Posterior vena cava (tissue), 2 donors: ENCODE data around the gene RASGRP2. TPM values are rescaled to one million over a fixed set of nuclear protein-coding genes. Genes with fewer than 3 reads are reported as not detected.

ENCODE experiments used
- DNase-seq: peaks from one replicate; pipeline ENCODE4 v3.0.0-alpha.2; 2020; ENCODE audit warnings: low spot score
- intact Hi-C, 2 donors: fragments of 100-400 bp; cut with DNase I; formaldehyde crosslinking; loops; one replicate each; pipeline versions ENCODE4 v1.14.1 to v1.14.2; 2022 to 2023
- total RNA-seq, 2 donors: library from RNA; stranded (reverse); fragmentation: NEBNext Ultra II Directional; extraction: Animal tissue kit (Norgen Biotek cat#: 25700); gene quantifications; one replicate each; pipeline ENCODE4 v1.2.1, GENCODE V29; 2021
- donor health status: DM: yes; HTN: yes; CAD: no.
- donor health status: DM: yes; HTN: yes; CAD: no.

The RASGRP2 gene
- total RNA-seq, 2 donors from 2014 or later, result 41.3 to 49.6 TPM

- DNase-seq, result peak; percentile 61
- intact Hi-C loops, result no loop called here
Measured at GRCh38 chr11:64724863-64725532, 18.9 kb downstream of the RASGRP2 start.

GRCh38 chr11:64723907-64724862 lies 19.8 kb downstream of the RASGRP2 start:
- DNase-seq, result peak; percentile 75
- intact Hi-C loops, result no loop called here

DNA sequence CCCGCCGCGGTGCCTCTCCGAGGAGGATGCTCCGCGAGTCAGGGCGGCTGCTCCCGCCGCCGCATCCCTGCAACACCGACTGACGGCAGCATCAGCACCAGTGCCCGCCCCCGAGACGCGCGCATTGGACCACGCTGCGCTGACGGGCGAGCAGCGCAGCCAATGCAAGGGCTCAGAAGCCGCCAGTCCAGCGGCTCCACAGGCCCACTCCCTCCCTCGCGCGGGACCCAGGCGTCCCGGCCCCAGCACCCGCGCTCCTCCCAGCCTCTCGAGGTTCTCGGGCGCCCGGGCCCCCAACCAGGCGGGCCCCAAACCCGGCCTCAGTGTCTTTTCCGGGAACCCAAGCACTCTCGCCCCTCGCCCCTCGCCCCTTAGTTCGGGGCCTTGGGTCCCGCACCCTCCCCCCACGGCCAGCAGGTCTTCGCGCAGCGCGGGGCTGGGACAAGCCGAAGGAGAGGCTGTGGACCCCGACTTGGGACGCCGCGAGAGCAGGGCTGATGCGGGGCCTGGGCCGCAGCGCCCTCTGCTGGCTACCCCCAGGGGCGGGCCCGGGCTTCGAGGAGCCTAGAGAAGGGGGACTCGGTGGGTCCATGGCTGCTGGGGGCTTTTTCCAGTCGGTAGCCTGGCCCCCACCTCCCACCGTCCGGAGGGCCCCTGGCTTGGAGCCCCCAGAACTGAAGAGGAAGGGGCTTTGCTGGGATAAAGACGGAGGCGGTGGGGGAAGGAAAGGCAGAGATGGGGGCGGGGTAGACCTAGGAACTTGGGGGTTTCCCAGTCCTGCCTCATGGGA lies 20.6 kb downstream of the RASGRP2 start, which contains the start of gene NRXN2:
Gene NRXN2 (minus strand): TSS at position 81 of the 790 bp plus-strand sequence. CDS start 9,498 bp downstream, outside the sequence.
- intact Hi-C loops, result no loop called here
- DNase-seq, result peak; percentile 95

DNA sequence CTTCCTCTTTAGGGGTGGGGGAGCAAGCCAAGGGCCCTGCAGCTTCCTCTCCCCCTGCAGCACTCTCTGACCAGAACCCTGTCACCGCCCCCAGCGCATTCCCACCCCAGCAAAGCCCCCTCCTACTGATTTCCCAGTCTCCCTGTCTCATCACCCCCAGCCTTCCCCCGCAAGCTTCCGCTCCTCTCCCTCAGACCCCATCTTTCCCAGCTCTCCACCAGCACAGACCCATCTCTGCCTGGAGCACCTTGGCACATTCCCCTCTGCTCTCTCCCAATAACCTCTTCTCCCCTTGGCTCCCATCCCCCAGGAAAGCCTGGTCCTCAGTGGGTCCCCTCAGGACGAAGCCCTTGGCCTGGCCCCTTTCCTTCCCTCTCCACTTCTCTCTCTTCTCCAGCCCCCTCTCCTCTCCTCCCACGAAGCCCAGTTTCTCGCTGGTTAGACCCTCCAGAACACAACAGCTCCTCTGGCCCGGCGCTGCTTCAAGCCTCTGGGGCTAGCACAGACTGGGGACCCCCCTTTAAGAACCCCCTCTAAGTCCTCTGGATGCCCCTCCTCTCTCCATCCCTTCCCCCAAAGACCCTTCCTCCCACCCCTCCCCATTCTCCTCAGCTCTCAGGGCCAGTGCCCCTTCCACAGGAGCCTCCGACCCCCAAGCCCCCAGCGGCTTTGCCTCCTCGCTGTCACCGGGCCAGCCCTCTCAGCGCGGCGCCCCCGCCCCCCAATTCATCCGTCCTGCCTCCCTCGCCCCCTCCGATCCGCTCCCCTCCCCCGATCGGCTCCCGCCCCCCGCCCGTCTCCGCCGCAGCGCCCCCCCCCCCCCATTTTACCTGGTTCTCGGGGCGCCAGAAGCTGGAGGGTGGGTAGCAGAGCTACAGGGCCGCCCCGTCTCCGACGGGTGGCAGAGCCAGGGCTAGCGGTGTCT lies 21.5 kb downstream of the RASGRP2 start:
- peak; percentile 76 for DNase-seq
- intact Hi-C loops, result no loop called here

DNA sequence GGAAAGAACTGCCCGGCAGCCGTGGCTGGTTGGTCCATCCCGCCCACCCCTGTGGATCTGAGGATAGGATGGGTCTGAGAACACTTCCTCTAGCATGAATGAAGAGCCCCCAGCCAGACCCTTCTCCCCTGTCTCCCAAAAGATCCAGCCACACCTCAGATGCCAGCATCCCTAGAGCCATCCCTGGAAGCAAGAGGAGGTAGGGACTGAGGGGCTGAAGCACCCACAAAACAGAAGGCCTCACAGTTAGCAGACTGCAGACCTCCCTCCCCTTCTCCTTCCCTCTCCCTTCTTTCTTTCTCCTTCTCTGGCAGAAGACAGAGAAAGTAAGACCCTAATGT lies 22.6 kb downstream of the RASGRP2 start:
- no peak for DNase-seq
- intact Hi-C loops, result no loop called here

DNA sequence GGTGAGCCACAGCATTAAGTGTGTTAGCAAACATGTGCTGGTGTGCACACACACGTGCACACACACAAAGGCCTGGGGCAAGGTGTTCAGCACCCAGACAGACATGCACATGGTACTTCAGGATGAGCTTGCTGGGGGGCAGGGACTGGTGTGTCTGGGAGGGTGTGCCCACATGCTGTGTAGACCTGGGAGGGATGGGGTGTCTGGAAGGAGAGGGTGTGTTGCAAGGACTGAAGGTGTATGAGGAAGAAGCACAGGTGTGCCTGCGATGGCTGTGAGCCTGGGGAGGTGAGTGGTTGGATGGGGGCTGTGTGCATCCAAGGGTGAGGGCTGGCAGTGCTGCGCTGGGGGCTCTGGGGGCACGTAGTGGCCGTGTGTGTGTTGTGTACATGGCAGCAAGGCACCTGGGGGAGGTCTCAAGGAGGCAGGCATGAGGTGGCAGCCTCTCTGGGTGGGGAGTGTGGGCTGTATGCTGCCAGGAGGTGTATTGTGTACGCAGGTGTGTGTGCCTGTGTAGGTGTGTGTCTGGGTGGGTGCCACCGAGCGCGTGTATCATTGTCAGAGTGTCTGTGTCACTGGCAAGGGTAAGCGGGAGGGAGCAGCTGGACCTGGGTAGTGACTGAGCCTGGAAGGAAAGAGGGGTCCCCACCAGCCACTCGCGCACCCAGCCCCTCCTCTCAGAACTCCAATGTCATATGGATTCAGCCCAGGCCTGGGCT lies 23.1 kb downstream of the RASGRP2 start:
- peak; percentile 67 for DNase-seq
- intact Hi-C loops, result no loop called here

- DNase-seq, result no peak
Measured at GRCh38 chr11:64720167-64720566, 23.8 kb downstream of the RASGRP2 start.

DNA sequence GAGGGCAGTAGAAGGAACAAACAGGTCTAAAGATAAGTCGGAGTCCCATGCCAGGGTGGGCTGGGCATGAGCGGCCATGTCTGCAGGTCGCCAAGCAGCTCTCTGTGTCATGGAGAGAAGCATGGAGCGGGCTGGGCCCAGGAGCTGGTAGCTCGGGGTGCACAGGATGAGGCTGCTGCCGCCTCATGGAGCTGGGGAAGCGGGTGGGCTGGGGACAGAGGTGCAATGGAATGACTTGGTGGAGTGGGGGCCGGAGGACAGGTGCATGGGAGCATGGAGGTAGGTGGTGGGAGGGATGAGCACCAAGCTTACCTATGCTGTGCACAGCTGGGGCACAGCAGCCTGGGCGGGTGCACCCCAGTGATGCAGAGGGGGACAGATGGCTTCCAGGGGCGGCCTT lies 24.5 kb downstream of the RASGRP2 start:
- no peak for DNase-seq
- intact Hi-C loops, result no loop called here

More at GRCh38 chr11:64720167-64720566, 23.8 kb downstream of the RASGRP2 start:
- intact Hi-C loops, result no loop called here

DNA sequence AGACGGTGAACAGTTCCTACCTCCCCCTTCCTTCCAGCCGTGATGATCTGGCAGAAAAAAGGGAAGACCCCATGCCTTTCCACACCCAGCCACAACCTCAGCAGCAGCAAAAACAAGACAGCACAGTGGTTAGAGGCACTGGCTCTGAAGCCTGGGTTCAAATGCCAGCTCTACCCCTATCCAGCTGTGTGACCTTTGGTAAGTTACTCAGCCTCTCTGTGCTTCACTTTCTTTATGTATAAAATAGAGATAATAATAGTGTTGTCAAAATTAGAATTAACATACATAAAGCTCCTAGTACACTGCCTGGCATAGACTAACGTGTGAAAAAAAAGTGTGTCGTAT lies 25.2 kb downstream of the RASGRP2 start:
- intact Hi-C loops, result no loop called here
- DNase-seq, result no peak

DNA sequence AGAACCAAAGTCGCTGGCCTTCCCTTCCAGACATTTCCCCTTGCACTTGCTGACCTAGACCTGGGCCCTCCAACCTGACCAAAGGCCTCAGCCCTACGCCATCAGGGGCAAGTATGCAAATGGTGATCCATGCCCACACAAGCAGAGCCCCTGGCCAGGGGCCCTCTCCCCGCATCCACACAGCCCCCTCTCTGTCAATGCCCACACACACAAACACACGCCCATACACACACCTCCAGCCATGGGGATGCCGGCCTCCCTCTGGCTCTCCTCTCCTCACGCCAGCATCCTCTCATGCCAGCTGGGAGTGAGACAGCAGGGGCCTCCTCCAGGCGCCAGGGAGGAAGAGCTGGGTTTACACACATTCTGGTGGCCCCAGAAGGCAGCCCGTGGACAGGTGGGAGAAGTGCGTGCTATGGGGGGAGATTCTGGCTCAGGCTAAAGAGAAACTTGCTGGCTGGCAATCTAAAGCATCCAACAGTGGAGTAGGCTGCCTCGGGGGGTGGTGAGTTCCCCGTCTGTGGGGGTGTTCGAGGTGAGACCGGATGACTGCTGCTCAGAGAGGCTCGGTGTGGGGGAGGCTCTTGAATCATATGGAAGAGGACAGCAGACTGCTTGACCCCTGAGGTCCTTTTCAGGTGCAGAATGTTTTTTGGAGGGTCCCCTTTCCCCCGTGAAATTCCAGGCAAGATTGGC lies 25.7 kb downstream of the RASGRP2 start:
- intact Hi-C loops, result no loop called here
- no peak for DNase-seq

DNA sequence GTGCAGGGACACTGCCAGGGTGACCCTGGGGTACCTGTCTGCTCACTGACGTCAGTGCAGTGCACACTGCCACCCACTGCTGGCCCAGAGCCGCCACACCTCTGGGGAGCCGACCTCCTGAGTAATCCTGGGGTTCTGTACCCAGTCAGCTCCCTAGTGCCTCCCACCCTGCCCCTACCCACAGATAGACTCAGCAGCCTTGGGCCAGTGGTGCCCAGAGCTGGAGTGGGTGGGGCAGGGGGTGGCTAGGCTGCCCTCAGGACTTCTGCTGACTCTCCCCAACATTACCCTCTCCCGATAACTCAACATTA lies 26.7 kb downstream of the RASGRP2 start:
- intact Hi-C loops, result no loop called here
- peak; percentile 46 for DNase-seq

- DNase-seq, result peak; percentile 37
- intact Hi-C loops, result no loop called here
Measured at GRCh38 chr11:64716473-64717267, 27.3 kb downstream of the RASGRP2 start.

DNA sequence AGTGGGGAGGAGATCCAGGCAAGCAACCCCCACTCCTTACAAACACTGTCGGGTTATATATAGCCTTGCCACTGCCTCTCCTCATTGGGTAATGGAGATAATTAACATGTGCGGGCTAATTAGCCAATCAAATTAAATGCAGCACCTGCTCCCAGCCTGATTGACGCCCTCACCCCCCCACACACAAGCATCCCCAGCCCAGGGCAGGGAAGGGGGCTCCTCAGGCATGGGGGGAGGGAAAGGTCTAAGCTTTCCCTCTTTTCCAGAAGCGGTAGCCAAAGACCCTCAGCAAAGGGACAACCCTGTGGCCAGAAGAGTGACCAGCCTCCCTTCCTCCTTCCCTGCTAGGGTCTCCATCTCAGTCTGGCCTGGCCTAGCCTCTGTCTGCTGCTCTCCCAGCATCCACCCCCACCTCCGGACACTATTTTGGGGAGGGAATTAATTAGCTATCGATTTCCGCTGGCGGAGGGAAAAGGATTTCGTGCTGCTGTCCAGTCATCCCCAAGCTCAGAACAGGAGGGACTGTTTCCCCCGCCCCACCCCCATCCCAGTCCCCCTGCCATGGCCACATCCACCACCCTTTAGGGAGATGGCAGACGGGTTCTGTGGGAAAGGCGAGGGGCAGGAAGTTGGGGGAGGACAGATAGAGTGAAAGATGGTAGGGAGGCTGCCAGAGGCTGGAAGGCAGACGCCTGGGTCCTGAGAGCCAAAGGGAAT lies 28.0 kb downstream of the RASGRP2 start:
- intact Hi-C loops, result no loop called here
- DNase-seq, result no peak

DNA sequence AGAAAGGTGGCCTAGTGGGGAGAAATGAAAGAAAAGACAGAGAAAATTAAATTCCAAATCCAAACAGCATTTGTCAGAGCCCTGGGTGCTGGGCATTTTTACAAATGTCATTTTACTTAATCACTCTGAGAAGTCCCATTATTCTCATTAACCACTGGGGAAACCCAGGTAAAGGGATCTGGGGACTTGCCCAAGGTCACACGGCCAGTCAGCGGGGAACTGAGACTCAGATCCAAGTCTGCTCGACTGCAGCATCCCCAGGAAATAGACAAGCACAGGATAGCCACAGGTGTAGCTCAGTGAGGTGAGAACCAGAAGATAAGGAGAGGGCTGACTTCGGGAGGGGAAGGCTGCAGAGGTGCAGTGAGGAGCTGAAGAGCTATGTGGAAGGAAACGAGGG lies 28.8 kb downstream of the RASGRP2 start:
- intact Hi-C loops, result no loop called here
- no peak for DNase-seq

DNA sequence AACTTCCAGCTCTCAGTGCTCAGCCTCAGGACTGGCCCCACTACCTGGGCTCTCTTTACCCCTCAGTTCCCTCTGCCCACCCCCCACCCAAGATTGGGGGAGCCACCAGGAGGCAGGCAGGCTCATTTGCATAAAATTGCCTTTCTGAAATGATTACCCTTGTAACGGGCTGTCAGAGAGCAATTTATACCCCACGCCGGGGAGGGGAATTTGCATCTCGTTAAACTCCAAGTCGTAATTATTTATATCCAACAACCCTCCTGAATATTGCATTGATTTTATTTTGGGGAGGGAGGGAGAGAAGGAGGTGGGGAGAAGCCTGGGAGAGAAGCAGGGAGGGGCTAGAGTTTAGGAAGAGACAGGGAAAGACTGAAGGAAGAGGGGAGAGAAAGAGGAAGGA lies 29.3 kb downstream of the RASGRP2 start:
- DNase-seq, result no peak
- intact Hi-C loops, result no loop called here

GRCh38 chr11:64713781-64714363 lies 30.1 kb downstream of the RASGRP2 start:
- intact Hi-C loops, result no loop called here
- no peak for DNase-seq
